Activated CD8-positive, alpha-beta memory T cell treated with anti-CD3 and anti-CD28 coated beads for 48 hours (primary cell): ENCODE results near the gene ANKRD33B.
"Not testable (repeated sequence)": the region's sequence is repeated elsewhere in the genome, so short reads cannot be mapped to it uniquely, and the experiment has no call there.

Experiments
- DNase-seq, 3 experiments: peaks; one replicate each; pipeline ENCODE4 v3.0.0-alpha.2; 2020; ENCODE audit warnings: low read depth in 2 of 3, low spot score in 2 of 3

The ANKRD33B gene

DNA sequence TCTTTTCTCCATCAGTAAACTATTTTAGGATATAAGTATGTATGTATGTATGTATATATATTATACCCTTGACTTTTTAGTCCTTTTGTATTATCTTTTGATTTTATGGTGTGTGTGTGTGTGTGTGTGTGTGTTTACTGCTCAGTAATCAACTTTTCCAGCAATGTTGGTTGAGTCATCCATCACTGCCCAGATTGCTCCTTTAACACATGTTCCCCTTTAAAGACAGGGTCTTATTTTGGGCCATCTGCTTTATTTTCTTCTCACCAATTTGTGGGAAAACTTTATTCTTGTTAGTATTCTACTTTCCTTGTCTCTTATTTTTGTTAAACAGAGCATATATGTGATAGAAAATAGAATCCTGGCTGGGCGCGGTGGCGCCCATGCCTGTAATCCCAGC lies 28.1 kb downstream of the ANKRD33B start:
- no peak for DNase-seq

GRCh38 chr5:10592601-10593000 lies 28.7 kb downstream of the ANKRD33B start:
- DNase-seq = no peak

- no peak for DNase-seq
These were observed 29.8 kb downstream of the ANKRD33B start for GRCh38 chr5:10593531-10594181.

DNA sequence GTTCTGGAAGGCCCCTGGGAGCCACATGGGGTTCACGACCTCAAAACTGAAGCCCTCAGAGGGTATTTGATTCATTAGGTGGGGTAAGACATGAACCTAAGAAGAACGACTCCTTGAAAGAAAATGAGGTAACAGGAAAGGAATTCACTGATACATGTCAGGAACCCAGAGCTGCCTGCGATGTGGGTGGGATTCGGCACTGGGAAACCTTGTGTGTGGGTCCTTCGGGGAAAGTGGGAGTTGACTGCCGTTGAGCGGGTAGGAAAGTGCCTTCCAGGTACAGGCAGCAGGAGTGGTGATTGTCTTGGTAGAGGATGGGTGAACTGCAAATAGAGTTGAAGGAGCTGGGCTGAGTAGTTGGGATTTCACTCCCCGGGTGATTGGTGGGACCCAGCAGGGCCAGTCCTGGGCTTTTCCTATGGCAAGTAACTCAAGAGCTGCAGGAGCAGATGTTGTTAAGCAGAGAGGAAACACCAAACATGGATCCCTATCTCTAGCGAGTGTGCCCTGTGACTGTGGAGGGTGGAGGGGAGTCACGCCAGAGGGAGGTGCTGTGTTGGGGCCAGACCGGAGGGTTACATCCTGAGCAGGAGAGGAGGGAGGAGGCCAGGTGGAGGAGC lies 30.8 kb downstream of the ANKRD33B start:
- DNase-seq = no peak

GRCh38 chr5:10595293-10595671 lies 31.4 kb downstream of the ANKRD33B start:
- no peak for DNase-seq

GRCh38 chr5:10595672-10596309 lies 31.9 kb downstream of the ANKRD33B start:
- peak in 1 of 3 experiments; percentile 31 for DNase-seq

GRCh38 chr5:10596310-10596703 lies 32.4 kb downstream of the ANKRD33B start:
- no peak for DNase-seq

DNA sequence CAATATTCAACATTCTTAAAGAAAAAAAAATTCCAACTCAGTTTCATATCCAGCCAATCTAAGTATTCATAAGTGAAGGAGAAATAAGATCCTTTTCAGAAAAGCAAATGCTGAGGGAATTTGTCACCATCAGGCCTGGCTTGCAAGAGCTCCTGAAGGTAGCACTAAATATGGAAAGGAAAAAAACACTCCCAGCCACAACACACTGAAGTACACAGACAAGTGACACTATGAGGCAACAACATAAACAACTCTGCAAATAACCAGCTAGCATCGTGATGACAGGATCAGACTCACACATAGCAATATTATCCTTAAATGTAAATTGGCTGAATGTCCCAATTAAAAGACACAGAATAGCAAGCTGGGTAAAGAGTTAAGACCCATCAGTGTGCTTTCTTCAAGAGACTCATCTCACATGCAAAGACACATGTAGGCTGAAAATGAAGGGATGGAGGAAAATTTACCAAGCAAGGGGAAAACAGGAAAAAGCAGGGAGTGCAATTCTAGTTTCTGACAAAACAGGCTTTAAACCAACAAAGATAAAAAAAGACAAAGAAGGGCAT lies 33.1 kb downstream of the ANKRD33B start:
- DNase-seq = no peak

DNA sequence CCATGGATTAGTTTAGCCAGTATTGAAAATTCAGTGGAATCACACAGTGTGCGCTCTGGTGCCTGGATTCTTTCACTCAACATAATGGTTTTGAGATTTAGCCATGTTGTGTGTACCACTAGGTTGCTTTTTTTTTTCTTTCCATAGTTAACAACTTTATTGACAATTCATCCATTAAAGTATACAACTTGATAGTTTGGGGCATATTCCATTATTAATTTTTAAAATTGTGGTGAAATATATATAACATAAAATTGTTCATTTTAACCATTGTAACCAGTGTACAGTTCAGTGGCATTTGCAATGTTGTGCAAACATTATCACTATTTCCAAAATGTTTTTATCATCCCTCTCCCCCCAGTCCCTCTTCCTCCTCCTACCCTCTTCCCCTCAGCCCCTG lies 35.2 kb downstream of the ANKRD33B start:
- DNase-seq = no peak

DNA sequence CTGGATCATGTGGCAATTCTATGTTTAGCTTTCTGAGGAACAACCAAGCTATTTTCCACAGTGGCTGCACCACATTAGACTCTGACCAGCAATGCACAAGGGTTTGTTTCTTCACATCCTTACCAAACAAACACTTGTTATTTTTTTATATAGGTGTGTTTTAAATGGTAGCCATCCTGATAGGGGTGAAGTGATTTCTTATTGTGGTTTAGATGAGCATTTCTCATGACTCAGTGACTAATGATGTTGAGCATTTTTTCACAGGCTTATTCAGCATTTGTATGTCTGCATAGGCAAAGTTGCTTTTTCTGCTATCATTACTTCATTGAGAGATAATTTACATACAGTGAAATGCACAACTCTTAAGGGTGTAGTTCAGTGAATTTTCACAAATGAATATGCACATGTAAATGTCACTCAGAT lies 36.0 kb downstream of the ANKRD33B start:
- DNase-seq = no peak

DNA sequence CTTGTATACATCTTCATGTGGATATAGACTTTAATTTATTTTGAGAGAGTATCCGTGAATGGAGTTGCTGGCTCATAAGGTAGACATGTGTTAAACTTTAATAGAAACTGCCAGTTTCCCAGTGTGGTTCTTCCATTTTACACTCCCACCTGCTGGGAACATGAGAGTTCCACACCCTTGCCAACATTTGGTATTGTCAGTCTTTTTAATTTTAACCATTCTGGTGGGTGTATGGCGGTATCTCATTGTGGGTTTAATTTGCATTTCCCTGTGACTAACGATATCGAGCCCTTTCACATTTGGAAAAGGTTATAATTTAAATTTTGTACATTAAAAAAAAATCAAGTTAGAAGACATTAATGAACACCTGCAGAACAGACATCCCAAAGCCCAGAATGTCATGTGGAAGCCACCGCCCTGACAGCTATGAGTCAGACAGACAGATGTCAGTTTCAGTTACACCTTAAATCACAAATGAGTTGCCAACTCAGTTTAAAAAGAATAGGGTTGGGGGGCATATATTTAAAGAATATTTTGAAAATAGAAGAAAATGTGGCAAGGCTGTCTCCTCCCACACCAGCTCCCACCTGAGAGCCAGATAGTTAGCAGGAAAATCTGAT lies 36.9 kb downstream of the ANKRD33B start:
- DNase-seq = no peak

DNA sequence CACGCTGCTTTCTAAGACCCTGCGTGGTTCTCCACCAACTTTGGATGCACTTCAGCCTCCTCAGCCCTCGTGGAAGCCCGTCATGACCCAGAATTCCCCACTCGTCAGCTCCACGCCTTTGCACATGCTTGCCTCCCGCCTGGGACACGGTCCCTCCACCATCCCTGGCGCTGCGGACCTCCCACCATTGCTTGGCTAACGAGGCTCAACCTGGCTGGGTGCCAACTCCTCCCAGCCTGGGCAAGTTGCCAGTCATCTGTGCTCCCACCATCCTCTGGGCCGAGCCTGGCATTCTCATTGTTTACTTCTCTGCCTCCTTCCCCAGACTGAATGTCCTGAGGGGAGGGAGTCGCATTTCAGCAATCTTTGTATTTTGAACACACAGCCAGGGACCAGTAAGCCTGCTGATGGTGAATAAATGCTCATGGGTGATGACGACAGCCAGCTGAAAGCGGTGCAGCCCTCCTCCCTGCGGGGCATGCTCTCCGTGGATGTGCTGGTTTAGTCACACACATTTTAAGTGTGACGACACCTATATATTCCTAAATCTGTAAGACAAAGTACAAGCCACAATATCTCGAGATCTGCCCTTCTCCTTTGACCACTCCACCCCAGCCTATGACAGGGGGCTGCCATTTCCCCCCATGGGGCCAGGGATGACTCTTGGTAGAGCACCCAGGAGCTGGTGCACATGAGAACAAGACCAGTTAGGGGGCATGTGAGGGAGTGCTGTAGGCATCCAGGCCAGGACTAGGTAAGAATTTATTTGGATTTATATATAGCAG lies 37.6 kb downstream of the ANKRD33B start:
- DNase-seq = no peak

- DNase-seq = no peak
These were observed 38.3 kb downstream of the ANKRD33B start for GRCh38 chr5:10602031-10602806.

GRCh38 chr5:10604975-10605374 lies 41.1 kb downstream of the ANKRD33B start:
- no peak for DNase-seq

DNA sequence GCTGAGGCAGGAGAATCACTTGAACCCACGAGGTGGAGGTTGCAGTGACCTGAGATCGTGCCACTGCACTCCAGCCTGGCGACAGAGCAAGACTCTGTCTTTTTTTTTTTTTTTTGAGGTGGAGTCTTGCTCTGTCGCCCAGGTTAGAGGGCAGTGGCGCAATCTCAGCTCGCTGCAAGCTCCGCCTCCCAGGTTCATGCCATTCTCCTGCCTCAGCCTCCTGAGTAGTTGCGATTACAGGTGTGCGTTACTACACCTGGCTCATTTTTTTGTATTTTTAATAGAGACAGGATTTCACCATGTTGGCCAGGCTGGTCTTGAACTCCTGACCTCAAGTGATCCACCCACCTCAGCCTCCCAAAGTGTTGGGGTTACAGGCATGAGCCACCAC lies 42.8 kb downstream of the ANKRD33B start:
- DNase-seq = not testable (repeated sequence)

- DNase-seq = no peak
These were observed 43.3 kb downstream of the ANKRD33B start for GRCh38 chr5:10607023-10607665.

DNA sequence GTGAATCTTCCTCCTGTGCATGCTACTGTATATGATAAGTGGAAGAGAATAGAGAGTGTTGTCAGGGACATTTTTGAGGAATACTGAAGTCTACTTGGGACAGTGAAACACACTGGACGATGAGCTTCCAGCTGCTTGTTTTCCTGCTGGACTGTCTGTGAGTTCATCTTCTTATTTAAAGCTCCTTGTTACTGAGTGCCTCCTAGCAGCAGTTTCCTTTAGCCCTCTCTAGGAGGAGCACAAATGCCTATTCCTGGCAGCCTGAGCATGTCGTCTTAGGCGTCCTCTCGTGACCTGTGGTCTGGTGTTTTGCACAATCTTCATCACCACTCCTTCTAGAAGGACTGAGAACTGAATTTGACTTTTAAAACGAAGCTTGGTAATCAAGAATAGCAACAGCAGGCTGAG lies 43.8 kb downstream of the ANKRD33B start:
- no peak for DNase-seq

DNA sequence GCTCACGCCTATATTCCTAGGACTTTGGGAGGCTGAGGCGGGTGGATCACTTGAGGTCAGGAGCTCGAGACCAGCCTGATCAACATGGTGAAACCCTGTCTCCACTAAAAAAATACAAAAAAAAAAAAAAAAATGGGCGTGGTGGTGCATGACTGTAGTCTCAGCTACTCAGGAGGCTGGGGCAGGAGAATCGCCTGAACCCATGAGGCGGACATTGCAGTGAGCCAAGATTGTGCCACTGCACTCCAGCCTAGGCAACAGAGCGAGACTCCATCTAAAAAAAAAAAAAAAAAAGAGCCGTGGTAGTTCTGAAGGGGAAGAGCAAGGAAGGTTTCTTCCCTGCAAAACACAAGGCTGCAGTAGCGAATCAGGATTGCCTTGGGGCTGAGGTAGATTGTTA lies 44.2 kb downstream of the ANKRD33B start:
- DNase-seq = not testable (repeated sequence)

- DNase-seq = no peak
These were observed 46.2 kb downstream of the ANKRD33B start for GRCh38 chr5:10610058-10610457.

- DNase-seq = no peak
These were observed 47.4 kb downstream of the ANKRD33B start for GRCh38 chr5:10611290-10611689.
